Activated CD4-positive, alpha-beta T cell treated with anti-CD3 and anti-CD28 coated beads, Interleukin-2, amount 10 ng/mL, durations not matched to agents 24 days and 14 days (primary cell): ENCODE results near the gene HMGCR. TPM values are rescaled to one million over a fixed set of nuclear protein-coding genes. Genes with fewer than 3 reads are reported as not detected.

Experiments used
- DNase-seq: peaks from one replicate; pipeline ENCODE4 v3.0.0; 2022
- H3K27ac Mint-ChIP-seq: one replicate; pipeline ENCODE4 v1.8.0; 2022; ENCODE audit warnings: mild to moderate bottlenecking, mixed read lengths
- H3K27me3 Mint-ChIP-seq: one replicate; pipeline ENCODE4 v1.8.0; 2022; ENCODE audit warnings: mixed read lengths
- H3K36me3 Mint-ChIP-seq: one replicate; pipeline ENCODE4 v1.8.0; 2022; ENCODE audit warnings: low read depth, mild to moderate bottlenecking, mixed read lengths
- H3K4me1 Mint-ChIP-seq: one replicate; pipeline ENCODE4 v1.8.0; 2021; ENCODE audit warnings: mixed read lengths
- H3K4me3 Mint-ChIP-seq: one replicate; pipeline ENCODE4 v1.8.0; 2022; ENCODE audit warnings: mild to moderate bottlenecking, moderate library complexity, mixed read lengths
- H3K9me3 Mint-ChIP-seq: one replicate; pipeline ENCODE4 v1.8.0; 2021; ENCODE audit warnings: mixed read lengths
- intact Hi-C: fragments of 100-400 bp; cut with micrococcal nuclease; formaldehyde crosslinking; loops from one replicate; pipeline ENCODE4 v1.15.1; 2023
- total RNA-seq: library from RNA; stranded (reverse); gene quantifications from 2 replicates; pipeline ENCODE4 v1.2.3, GENCODE V29; 2022

HMGCR gene
- total RNA-seq, 1 donor from 2014 or later: 99.9 TPM

- intact Hi-C loops: loop anchor here (1.0 to 5.0 kb wide), 3 partner anchors 15 to 215 kb away; partner anchors contain the start of genes CERT1 and POLK
- peaks cover 69% of the 10 kb centered on the region for H3K36me3 Mint-ChIP-seq
- H3K9me3 Mint-ChIP-seq: no peaks in the 10 kb centered on the region
- H3K27ac Mint-ChIP-seq: peak overlapping the region; percentile 78
- H3K4me3 Mint-ChIP-seq: peak overlapping the region; percentile 3
- no peaks in the 10 kb centered on the region for H3K27me3 Mint-ChIP-seq
- DNase-seq: no peak
- peaks cover 23% of the 10 kb centered on the region for H3K4me1 Mint-ChIP-seq
Observed at GRCh38 chr5:75351139-75351926, 14.3 kb downstream of the HMGCR start.

DNA sequence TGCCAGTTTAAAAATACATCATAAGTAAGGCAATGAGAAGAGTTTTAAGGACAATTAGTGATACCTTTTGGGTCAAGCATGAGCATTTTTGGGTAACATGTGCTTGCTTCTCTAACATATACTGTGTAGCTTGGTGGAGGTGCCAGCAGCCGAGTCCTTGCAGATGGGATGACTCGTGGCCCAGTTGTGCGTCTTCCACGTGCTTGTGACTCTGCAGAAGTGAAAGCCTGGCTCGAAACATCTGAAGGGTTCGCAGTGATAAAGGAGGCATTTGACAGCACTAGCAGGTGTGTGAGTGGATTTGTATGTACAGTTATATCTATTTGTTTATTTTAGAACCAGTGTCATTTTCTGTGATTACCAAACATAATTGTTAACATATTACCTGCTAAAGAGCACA is 18.2 kb downstream of the HMGCR start:
- H3K27me3 Mint-ChIP-seq: no peaks in the 10 kb centered on the region
- no peak overlapping the region for H3K4me3 Mint-ChIP-seq
- no peak for DNase-seq
- intact Hi-C loops: no loop called here
- peaks cover 12% of the 10 kb centered on the region for H3K4me1 Mint-ChIP-seq
- no peaks in the 10 kb centered on the region for H3K9me3 Mint-ChIP-seq
- H3K36me3 Mint-ChIP-seq: peaks cover 67% of the 10 kb centered on the region
- H3K27ac Mint-ChIP-seq: no peak overlapping the region

DNA sequence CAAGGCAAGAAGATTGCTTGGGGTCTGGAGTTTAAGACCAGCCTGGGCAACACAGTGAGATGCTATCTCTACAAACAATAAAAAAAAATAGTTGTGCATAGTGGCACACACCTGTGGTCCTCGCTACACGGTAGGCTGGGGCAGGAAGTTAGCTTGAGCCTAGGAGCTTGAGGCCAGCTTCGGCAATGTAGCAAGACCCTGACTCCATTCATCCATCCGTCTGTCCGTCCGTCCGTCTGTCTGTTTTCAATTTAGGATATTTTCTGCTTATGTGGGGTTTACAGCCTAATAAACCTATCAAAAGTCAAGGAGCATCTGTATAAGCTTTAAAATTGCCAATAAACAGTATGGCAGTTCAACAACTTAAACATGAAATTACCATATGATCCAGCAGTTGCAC is 19.7 kb downstream of the HMGCR start:
- H3K27me3 Mint-ChIP-seq: no peaks in the 10 kb centered on the region
- H3K4me1 Mint-ChIP-seq: peaks cover 2% of the 10 kb centered on the region
- DNase-seq: no peak
- H3K4me3 Mint-ChIP-seq: no peak overlapping the region
- H3K27ac Mint-ChIP-seq: no peak overlapping the region
- peaks cover 63% of the 10 kb centered on the region for H3K36me3 Mint-ChIP-seq
- intact Hi-C loops: no loop called here
- H3K9me3 Mint-ChIP-seq: no peaks in the 10 kb centered on the region

DNA sequence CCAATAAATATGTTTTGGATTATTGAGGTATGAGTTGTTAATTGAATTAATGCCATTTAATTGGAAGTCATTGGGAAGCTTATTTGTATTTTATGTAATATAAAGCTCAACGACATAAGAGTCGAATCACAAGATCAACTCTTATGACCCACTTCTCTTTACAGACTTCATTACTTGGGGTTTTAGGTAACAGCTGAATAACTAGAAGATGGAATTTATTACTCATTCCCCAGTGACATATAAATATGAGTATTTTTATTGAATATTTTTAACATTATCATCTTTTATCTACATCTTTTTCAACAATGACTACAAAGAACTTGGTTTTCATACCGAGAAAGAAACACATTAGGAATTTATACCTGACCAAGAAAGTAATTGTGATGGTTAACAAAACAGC is 21.1 kb downstream of the HMGCR start:
- H3K4me3 Mint-ChIP-seq: no peak overlapping the region
- no peaks in the 10 kb centered on the region for H3K9me3 Mint-ChIP-seq
- H3K4me1 Mint-ChIP-seq: no peaks in the 10 kb centered on the region
- no peak overlapping the region for H3K27ac Mint-ChIP-seq
- intact Hi-C loops: no loop called here
- DNase-seq: no peak
- H3K27me3 Mint-ChIP-seq: no peaks in the 10 kb centered on the region
- H3K36me3 Mint-ChIP-seq: peaks cover 56% of the 10 kb centered on the region

DNA sequence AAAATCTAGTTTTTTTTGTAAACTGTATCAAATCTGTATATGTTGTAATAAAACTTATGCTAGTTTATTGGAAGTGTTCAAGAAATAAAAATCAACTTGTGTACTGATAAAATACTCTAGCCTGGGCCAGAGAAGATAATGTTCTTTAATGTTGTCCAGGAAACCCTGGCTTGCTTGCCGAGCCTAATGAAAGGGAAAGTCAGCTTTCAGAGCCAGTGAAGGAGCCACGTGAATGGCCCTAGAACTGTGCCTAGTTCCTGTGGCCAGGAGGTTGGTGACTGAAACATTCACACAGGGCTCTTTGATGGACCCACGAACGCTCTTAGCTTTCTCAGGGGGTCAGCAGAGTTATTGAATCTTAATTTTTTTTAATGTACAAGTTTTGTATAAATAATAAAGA is 24.3 kb downstream of the HMGCR start:
- no peaks in the 10 kb centered on the region for H3K9me3 Mint-ChIP-seq
- no peak overlapping the region for H3K27ac Mint-ChIP-seq
- H3K36me3 Mint-ChIP-seq: peaks cover 39% of the 10 kb centered on the region
- H3K4me3 Mint-ChIP-seq: no peak overlapping the region
- H3K4me1 Mint-ChIP-seq: no peaks in the 10 kb centered on the region
- intact Hi-C loops: no loop called here
- H3K27me3 Mint-ChIP-seq: no peaks in the 10 kb centered on the region
- no peak for DNase-seq

DNA sequence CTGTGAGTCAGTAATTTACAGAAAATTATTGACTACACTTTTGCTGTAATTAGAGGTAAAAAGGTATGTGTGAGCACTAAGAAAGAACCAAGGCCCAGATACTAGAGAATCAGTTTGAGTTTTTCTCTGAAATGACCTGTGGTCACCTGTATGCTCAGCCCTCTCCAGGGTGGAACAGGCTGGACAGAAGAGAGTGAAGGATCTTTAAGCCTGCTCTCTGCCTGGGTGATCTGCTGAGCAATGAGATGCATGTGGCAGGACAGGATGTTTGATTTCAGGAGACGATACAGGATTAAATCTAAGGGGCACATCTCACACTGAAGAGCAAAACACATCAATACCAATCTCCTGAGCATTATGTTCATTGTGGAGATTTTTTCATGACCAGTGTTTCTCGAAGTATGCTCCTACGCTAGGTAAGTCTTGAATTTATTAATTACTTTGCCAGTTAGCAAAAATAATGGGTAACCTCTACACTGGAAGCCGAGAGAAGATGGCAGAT is 25.5 kb downstream of the HMGCR start:
- Mint-ChIP-seq H3K4me3 (no peak overlapping the region), H3K27me3 (no peaks in the 10 kb centered on the region), H3K9me3 (no peaks in the 10 kb centered on the region), H3K36me3 (peaks cover 30% of the 10 kb centered on the region), H3K27ac (no peak overlapping the region), H3K4me1 (peaks cover 4% of the 10 kb centered on the region)
- DNase-seq: no peak
- intact Hi-C loops: no loop called here

GRCh38 chr5:75363111-75363510 is 26.1 kb downstream of the HMGCR start:
- Mint-ChIP-seq H3K4me1 (peaks cover 4% of the 10 kb centered on the region), H3K27ac (no peak overlapping the region), H3K36me3 (peaks cover 28% of the 10 kb centered on the region), H3K9me3 (no peaks in the 10 kb centered on the region), H3K4me3 (no peak overlapping the region), H3K27me3 (no peaks in the 10 kb centered on the region)
- DNase-seq: no peak
- intact Hi-C loops: no loop called here

DNA sequence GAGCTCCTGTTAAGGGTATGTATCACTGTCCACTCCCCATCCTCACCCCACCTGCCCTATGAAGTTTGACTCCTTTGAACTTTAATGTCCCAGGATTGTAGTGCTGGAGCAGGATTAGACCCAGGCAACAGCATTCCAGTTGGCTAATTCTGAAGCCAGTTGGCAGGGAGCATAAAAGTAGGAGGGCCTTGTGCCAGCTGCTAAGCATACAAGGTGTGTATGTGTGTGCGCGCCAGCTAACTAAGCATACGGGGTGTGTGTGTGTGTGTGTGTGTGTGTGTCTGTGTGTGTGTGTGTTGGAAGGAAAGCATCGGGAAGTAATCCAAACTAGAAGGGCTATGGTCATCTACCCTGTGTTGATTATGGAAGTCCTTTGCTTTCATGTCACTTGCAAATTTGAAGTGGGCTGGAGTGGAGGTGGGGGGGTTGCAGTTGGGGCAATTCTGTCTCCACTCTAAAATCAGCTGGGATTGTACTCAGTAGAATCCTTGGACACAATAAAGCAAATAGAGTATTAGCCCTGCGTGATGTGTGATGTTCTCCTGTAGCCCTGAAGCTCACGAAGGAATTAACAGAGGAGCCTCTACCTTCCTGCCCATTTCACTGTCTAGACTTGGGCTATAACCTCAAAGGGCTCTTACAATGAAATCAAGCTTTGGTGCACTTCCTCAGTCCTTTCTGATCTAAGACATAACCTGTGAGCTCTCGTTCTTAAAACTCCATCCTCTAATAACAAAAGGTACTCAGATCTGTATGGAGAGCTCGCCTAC is 26.9 kb downstream of the HMGCR start:
- intact Hi-C loops: no loop called here
- peaks cover 25% of the 10 kb centered on the region for H3K36me3 Mint-ChIP-seq
- no peak for DNase-seq
- H3K27me3 Mint-ChIP-seq: no peaks in the 10 kb centered on the region
- H3K4me1 Mint-ChIP-seq: peaks cover 4% of the 10 kb centered on the region
- H3K9me3 Mint-ChIP-seq: no peaks in the 10 kb centered on the region
- H3K27ac Mint-ChIP-seq: peak overlapping the region; percentile 46
- no peak overlapping the region for H3K4me3 Mint-ChIP-seq

GRCh38 chr5:75364571-75365280 is 27.7 kb downstream of the HMGCR start:
- H3K36me3 Mint-ChIP-seq: peaks cover 20% of the 10 kb centered on the region
- no peaks in the 10 kb centered on the region for H3K9me3 Mint-ChIP-seq
- peak overlapping the region; percentile 46 for H3K27ac Mint-ChIP-seq
- intact Hi-C loops: no loop called here
- no peak overlapping the region for H3K4me3 Mint-ChIP-seq
- no peaks in the 10 kb centered on the region for H3K27me3 Mint-ChIP-seq
- no peak for DNase-seq
- peaks cover 4% of the 10 kb centered on the region for H3K4me1 Mint-ChIP-seq

- no peak for DNase-seq
- Mint-ChIP-seq H3K36me3 (peaks cover 10% of the 10 kb centered on the region), H3K27ac (no peak overlapping the region), H3K9me3 (no peaks in the 10 kb centered on the region), H3K27me3 (no peaks in the 10 kb centered on the region), H3K4me1 (peaks cover 4% of the 10 kb centered on the region), H3K4me3 (no peak overlapping the region)
- intact Hi-C loops: no loop called here
Observed at GRCh38 chr5:75365740-75366139, 28.7 kb downstream of the HMGCR start.

GRCh38 chr5:75366787-75367186 is 29.8 kb downstream of the HMGCR start:
- Mint-ChIP-seq H3K9me3 (no peaks in the 10 kb centered on the region), H3K4me3 (no peak overlapping the region), H3K27ac (no peak overlapping the region), H3K36me3 (peaks cover 5% of the 10 kb centered on the region), H3K27me3 (no peaks in the 10 kb centered on the region), H3K4me1 (peaks cover 4% of the 10 kb centered on the region)
- DNase-seq: no peak
- intact Hi-C loops: no loop called here

GRCh38 chr5:75367401-75367800 is 30.4 kb downstream of the HMGCR start:
- DNase-seq: no peak
- Mint-ChIP-seq H3K36me3 (peaks cover 3% of the 10 kb centered on the region), H3K9me3 (no peaks in the 10 kb centered on the region), H3K4me1 (peaks cover 4% of the 10 kb centered on the region), H3K27ac (no peak overlapping the region), H3K4me3 (no peak overlapping the region), H3K27me3 (no peaks in the 10 kb centered on the region)
- intact Hi-C loops: no loop called here

- no peak for DNase-seq
- Mint-ChIP-seq H3K27me3 (no peaks in the 10 kb centered on the region), H3K4me1 (peaks cover 4% of the 10 kb centered on the region), H3K36me3 (peaks cover 3% of the 10 kb centered on the region), H3K9me3 (no peaks in the 10 kb centered on the region), H3K4me3 (no peak overlapping the region), H3K27ac (no peak overlapping the region)
- intact Hi-C loops: no loop called here
Observed at GRCh38 chr5:75368391-75368790, 31.4 kb downstream of the HMGCR start.

- Mint-ChIP-seq H3K4me3 (no peak overlapping the region), H3K36me3 (peaks cover 13% of the 10 kb centered on the region), H3K27ac (no peak overlapping the region), H3K9me3 (no peaks in the 10 kb centered on the region), H3K4me1 (no peaks in the 10 kb centered on the region), H3K27me3 (no peaks in the 10 kb centered on the region)
- DNase-seq: no peak
- intact Hi-C loops: no loop called here
Observed at GRCh38 chr5:75373862-75374261, 36.8 kb downstream of the HMGCR start.
